Adipocyte (in vitro differentiated cells): Measurements from ENCODE around the gene NDUFS4.

ENCODE experiments used
- DNase-seq: peaks from one replicate; pipeline ENCODE4 v3.0.0-alpha.2; 2015; ENCODE audit warnings: low read depth
- H3K27me3 ChIP-seq: replicated peaks from 2 replicates; pipeline ENCODE4 v1.7.0; 2013; ENCODE audit warnings: mild to moderate bottlenecking, low read length, moderate library complexity; ENCODE audit not compliant: control insufficient read depth, insufficient read depth
- H3K36me3 ChIP-seq: 2 replicates; pipeline ENCODE4 v1.7.0; 2013; ENCODE audit warnings: low read length, mild to moderate bottlenecking, moderate library complexity; ENCODE audit not compliant: control insufficient read depth, insufficient read depth, severe bottlenecking
- H3K4me1 ChIP-seq: 2 replicates; pipeline ENCODE4 v1.7.0; 2013; ENCODE audit warnings: mild to moderate bottlenecking, low read length, moderate library complexity; ENCODE audit not compliant: control insufficient read depth, insufficient read depth
- H3K4me3 ChIP-seq: 2 replicates; pipeline ENCODE4 v1.7.0; 2013; ENCODE audit warnings: mild to moderate bottlenecking, low read length, moderate library complexity
- H3K9ac ChIP-seq: 2 replicates; pipeline ENCODE4 v1.7.0; 2013; ENCODE audit warnings: mild to moderate bottlenecking, low read length, moderate library complexity
- H3K9me3 ChIP-seq: 2 replicates; pipeline ENCODE4 v1.7.0; 2013; ENCODE audit warnings: mild to moderate bottlenecking, low read length, moderate library complexity; ENCODE audit not compliant: control insufficient read depth

NDUFS4 gene

DNA sequence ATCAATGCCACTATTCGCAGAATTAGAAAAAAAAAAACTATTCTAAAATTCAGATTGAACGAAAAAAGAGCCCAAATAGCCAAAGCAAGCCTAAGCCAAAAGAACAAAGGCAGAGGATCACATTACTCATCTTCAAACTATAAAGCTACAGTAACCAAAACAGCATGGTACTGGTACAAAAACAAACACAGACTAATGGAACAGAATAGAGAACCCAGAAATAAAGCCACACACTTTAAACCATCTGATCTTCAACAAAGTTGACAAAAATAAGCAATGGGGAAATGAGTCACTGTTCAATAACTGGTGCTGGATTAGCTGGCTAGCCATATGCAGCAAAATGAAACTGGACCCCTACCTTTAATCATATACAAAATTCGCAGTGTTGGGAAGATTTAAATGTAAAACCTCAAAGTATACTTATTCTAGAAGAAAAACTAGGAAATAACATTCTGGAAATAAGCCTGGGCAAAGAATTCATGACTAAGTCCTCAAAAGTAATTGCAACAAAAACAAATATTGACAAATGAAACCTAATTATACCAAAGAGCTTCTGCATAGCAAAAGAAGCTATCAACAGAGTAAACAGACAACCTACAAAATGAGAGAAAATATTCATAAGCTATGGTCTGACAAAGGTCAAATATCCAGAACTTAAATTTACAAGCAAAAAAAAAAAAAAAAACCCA, 153.7 kb downstream of the NDUFS4 start:
- no peak overlapping the region for H3K4me3 ChIP-seq
- H3K27me3 ChIP-seq = no peaks in the 10 kb centered on the region
- no peaks in the 10 kb centered on the region for H3K36me3 ChIP-seq
- peaks cover 29% of the 10 kb centered on the region for H3K9me3 ChIP-seq
- H3K4me1 ChIP-seq = no peaks in the 10 kb centered on the region
- DNase-seq = peak; percentile 19
- H3K9ac ChIP-seq = no peak overlapping the region

DNA sequence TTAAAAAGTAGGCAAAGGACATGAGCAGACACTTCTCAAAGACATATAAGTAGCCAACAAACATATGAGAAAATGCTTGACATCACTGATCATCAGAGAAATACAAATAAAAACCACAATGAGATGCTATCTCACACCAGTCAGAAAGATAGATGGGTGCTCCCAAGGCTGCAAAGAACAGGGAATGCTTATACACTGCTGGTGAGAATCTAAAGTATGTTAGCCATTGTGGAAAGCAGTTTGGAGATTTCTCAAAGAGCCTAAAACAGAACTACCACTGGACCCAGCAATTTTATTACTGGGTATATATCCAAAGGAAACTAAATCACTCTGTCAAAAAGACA, 154.2 kb downstream of the NDUFS4 start:
- no peaks in the 10 kb centered on the region for H3K4me1 ChIP-seq
- H3K4me3 ChIP-seq = no peak overlapping the region
- H3K36me3 ChIP-seq = no peaks in the 10 kb centered on the region
- H3K9me3 ChIP-seq = peaks cover 25% of the 10 kb centered on the region
- DNase-seq = no peak
- H3K27me3 ChIP-seq = no peaks in the 10 kb centered on the region
- no peak overlapping the region for H3K9ac ChIP-seq

DNA sequence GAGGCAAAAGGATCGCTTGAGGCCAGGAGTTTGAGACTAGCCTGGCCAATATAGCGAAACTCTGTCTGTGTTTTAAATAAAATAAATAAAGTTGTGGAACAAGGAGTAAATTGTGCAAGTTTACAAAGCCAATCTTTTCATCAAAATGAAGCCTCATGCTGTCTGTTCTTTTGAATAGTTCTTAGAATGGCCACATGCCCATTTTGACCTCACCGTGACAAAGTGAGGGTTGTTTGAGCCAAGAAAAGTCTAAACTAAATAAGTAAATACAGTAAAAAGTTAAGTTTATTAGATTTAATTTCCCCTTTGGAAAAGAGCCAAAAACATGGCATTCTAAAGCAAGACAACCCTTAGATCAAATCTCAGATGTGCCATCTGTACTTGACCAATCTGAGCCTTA, 165.7 kb downstream of the NDUFS4 start:
- Histone ChIP-seq H3K9ac (no peak overlapping the region), H3K4me3 (no peak overlapping the region), H3K27me3 (no peaks in the 10 kb centered on the region), H3K4me1 (no peaks in the 10 kb centered on the region), H3K36me3 (no peaks in the 10 kb centered on the region), H3K9me3 (no peaks in the 10 kb centered on the region)
- DNase-seq = no peak

GRCh38 chr5:53730943-53731342, 170.5 kb downstream of the NDUFS4 start:
- H3K27me3 ChIP-seq = peaks cover 4% of the 10 kb centered on the region
- H3K36me3 ChIP-seq = no peaks in the 10 kb centered on the region
- H3K9me3 ChIP-seq = peaks cover 6% of the 10 kb centered on the region
- no peak overlapping the region for H3K4me3 ChIP-seq
- no peak for DNase-seq
- H3K4me1 ChIP-seq = no peaks in the 10 kb centered on the region
- no peak overlapping the region for H3K9ac ChIP-seq
